Measurements from ENCODE around the gene SCARB2. TPM values are rescaled to one million over a fixed set of nuclear protein-coding genes. Genes with fewer than 3 reads are reported as not detected.

The SCARB2 gene
- total RNA-seq, 2 experiments from 2014 or later = 34.4 to 36.0 TPM

GRCh38 chr4:76226418-76226817, 12.8 kb upstream of the SCARB2 start:
- intact Hi-C loops (cut with DNase I, micrococcal nuclease) = no loop called here
- H3K4me1 ChIP-seq (ENCODE audit: insufficient read depth, low read length) = no peaks in the 10 kb centered on the region
- H3K27ac ChIP-seq (ENCODE audit: low read depth in 1 of 2, low read length in 2 of 2) = no peak overlapping the region
- Mint-ChIP-seq H3K36me3 (ENCODE audit: low read depth) (peaks cover 8% of the 10 kb centered on the region), H3K4me1 (ENCODE audit: low read depth) (no peaks in the 10 kb centered on the region), H3K9me3 (peaks cover 9% of the 10 kb centered on the region), H3K27ac (no peak overlapping the region), H3K4me3 (no peak overlapping the region), H3K27me3 (no peaks in the 10 kb centered on the region)
- CTCF ChIA-PET = no interaction called here
- no peak overlapping the region for H3K4me3 ChIP-seq (ENCODE audit: low read length)
- H3K9me3 ChIP-seq (ENCODE audit: control insufficient read depth in 1 of 2, insufficient read depth in 1 of 2, low read length in 2 of 2) = peaks cover 0 to 4% of the 10 kb centered on the region in 2 experiments
- TF ChIP-seq CTCF (IDR thresholded peaks at IDR 0.05) = no peak
- H3K36me3 ChIP-seq (ENCODE audit: insufficient read depth, low read length) = no peaks in the 10 kb centered on the region
- peaks cover 3 to 7% of the 10 kb centered on the region in 2 experiments for H3K27me3 ChIP-seq (ENCODE audit: control insufficient read depth in 1 of 2, insufficient read depth in 2 of 2, low read length in 2 of 2)
- POLR2A ChIA-PET = no interaction called here
- ATAC-seq (ENCODE audit: poor library complexity) = no peak
- no peak for DNase-seq

GRCh38 chr4:76224171-76224570, 10.5 kb upstream of the SCARB2 start:
- Histone ChIP-seq H3K4me3 (ENCODE audit: low read length) (no peak overlapping the region), H3K27ac (ENCODE audit: low read depth in 1 of 2, low read length in 2 of 2) (no peak overlapping the region), H3K36me3 (ENCODE audit: insufficient read depth, low read length) (no peaks in the 10 kb centered on the region), H3K27me3 (ENCODE audit: control insufficient read depth in 1 of 2, insufficient read depth in 2 of 2, low read length in 2 of 2) (no peaks in the 10 kb centered on the region), H3K4me1 (ENCODE audit: insufficient read depth, low read length) (no peaks in the 10 kb centered on the region), H3K9me3 (ENCODE audit: control insufficient read depth in 1 of 2, insufficient read depth in 1 of 2, low read length in 2 of 2) (no peaks in the 10 kb centered on the region)
- DNase-seq = no peak
- Mint-ChIP-seq H3K4me3 (no peak overlapping the region), H3K36me3 (ENCODE audit: low read depth) (peaks cover 6% of the 10 kb centered on the region), H3K27me3 (no peaks in the 10 kb centered on the region), H3K9me3 (peaks cover 9% of the 10 kb centered on the region), H3K27ac (no peak overlapping the region), H3K4me1 (ENCODE audit: low read depth) (no peaks in the 10 kb centered on the region)
- TF ChIP-seq CTCF (IDR thresholded peaks at IDR 0.05) = no peak
- no peak for ATAC-seq (ENCODE audit: poor library complexity)
- CTCF ChIA-PET = no interaction called here
- POLR2A ChIA-PET = no interaction called here
- intact Hi-C loops (cut with DNase I, micrococcal nuclease) = no loop called here

- H3K27me3 ChIP-seq (ENCODE audit: control insufficient read depth in 1 of 2, insufficient read depth in 2 of 2, low read length in 2 of 2) = no peaks in the 10 kb centered on the region
- H3K9me3 ChIP-seq (ENCODE audit: control insufficient read depth in 1 of 2, insufficient read depth in 1 of 2, low read length in 2 of 2) = no peaks in the 10 kb centered on the region
- Mint-ChIP-seq H3K4me1 (ENCODE audit: low read depth) (peaks cover 8% of the 10 kb centered on the region), H3K36me3 (ENCODE audit: low read depth) (no peaks in the 10 kb centered on the region), H3K27ac (no peak overlapping the region), H3K9me3 (no peaks in the 10 kb centered on the region), H3K27me3 (no peaks in the 10 kb centered on the region), H3K4me3 (no peak overlapping the region)
- DNase-seq (no peak), ATAC-seq (ENCODE audit: poor library complexity) (no peak)
- intact Hi-C loops (cut with DNase I, micrococcal nuclease) = loop anchor here in 1 of 2 experiments (10.0 kb wide), 3 partner anchors 585 to 855 kb away; partner anchors contain the start of genes CCNI and CDKL2
- no peak overlapping the region for H3K27ac ChIP-seq (ENCODE audit: low read depth in 1 of 2, low read length in 2 of 2)
- CTCF ChIA-PET = no interaction called here
- no peaks in the 10 kb centered on the region for H3K36me3 ChIP-seq (ENCODE audit: insufficient read depth, low read length)
- POLR2A ChIA-PET = no interaction called here
- H3K4me3 ChIP-seq (ENCODE audit: low read length) = no peak overlapping the region
- peaks cover 11% of the 10 kb centered on the region for H3K4me1 ChIP-seq (ENCODE audit: insufficient read depth, low read length)
- TF ChIP-seq CTCF (IDR thresholded peaks at IDR 0.05) = no peak
Measured at GRCh38 chr4:76219299-76220055, 5.9 kb upstream of the SCARB2 start.

Measured in CD4-positive, alpha-beta T cell (primary cell).